ENCODE results near the gene JADE2.

JADE2 gene

DNA sequence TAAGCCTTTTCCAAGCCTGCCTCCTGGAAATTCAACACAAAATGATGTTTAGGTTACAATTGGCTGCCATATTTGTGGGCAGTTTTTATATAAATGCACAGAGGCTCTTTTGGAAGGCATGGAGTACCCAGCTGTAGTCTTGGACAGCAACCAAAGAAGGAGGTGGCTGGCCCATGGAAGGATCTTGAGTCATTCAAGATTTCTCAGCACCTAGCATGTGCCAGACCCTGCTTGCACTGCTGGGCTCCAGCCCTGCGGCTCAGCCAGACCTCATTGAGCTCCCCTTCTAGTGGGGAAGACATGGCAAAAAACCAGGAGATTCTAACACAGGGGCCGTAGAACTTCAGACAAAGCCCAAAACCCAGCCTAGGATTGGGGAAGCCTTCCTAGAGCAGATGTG lies 22.1 kb downstream of the JADE2 start:
- Histone ChIP-seq H3K9me3 (ENCODE audit: control insufficient read depth, insufficient read depth, low read depth, low read length) (no peaks in the 10 kb centered on the region), H3K36me3 (ENCODE audit: control insufficient read depth in 2 of 2, insufficient read depth in 1 of 2, low read length in 2 of 2) (no peaks in the 10 kb centered on the region; a peak in 1 of 3 replicates), H3K27ac (ENCODE audit: extremely low read depth, low read depth, low read length) (no peak overlapping the region), H3K4me1 (ENCODE audit: control insufficient read depth, insufficient read depth, low read length) (no peaks in the 10 kb centered on the region), H3K4me3 (ENCODE audit: low read depth, low read length) (no peak overlapping the region)
- POLR2A ChIA-PET = no interaction called here
- TF ChIP-seq ZNF24 (tag by site-specific recombination; IDR thresholded peaks at IDR 0.05) = no peak
- CTCF ChIA-PET = interaction anchor here (0.6 to 2.1 kb wide), 3 partner anchors 10 to 30 kb away, joined by 3 to 9 read pairs (median 7); no protein-coding TSS in a partner anchor

DNA sequence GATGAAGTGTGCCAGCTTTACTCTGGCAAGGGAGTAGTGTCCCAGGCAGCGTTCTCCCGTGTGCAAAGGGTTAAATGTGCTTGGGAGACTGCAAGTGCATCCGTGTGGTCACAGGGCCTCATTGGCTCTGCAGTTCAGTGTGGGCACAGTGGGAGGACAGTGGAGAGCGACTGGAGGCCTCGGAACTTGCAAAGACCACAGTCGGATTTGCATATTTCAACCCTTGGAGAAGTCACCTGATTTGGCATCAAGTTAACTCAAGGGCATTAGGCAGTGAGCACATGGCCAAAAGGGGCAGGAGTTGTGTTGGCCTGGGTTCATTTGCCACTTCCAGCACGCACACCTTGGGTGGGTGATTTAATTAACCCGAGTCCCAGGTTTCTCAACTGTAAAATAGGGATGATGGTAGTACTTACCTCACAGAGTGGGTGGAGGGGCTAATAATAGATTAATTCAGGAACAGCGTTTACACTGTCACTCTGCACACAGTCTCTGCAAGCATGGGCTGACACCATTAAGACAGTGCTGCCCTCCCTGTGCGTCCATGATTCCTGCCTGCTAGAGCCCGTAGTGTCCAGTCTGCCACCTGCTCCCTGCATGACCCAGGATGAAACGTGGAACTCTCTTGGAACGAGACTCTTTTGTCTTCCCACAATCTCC lies 22.7 kb downstream of the JADE2 start:
- CTCF ChIA-PET = interaction anchor here (2.0 to 2.1 kb wide), 2 partner anchors 21 to 29 kb away, joined by 7 to 9 read pairs; no protein-coding TSS in a partner anchor
- Histone ChIP-seq H3K4me1 (ENCODE audit: control insufficient read depth, insufficient read depth, low read length) (no peaks in the 10 kb centered on the region), H3K27ac (ENCODE audit: extremely low read depth, low read depth, low read length) (no peak overlapping the region), H3K4me3 (ENCODE audit: low read depth, low read length) (no peak overlapping the region), H3K36me3 (ENCODE audit: control insufficient read depth in 2 of 2, insufficient read depth in 1 of 2, low read length in 2 of 2) (no peaks in the 10 kb centered on the region; a peak in 1 of 3 replicates), H3K9me3 (ENCODE audit: control insufficient read depth, insufficient read depth, low read depth, low read length) (no peaks in the 10 kb centered on the region)
- POLR2A ChIA-PET = no interaction called here
- no peak for TF ChIP-seq BCL6B (tag by site-specific recombination; IDR thresholded peaks at IDR 0.05)
- no peak for TF ChIP-seq ZNF658 (tag by site-specific recombination; IDR thresholded peaks at IDR 0.05)
- no peak for TF ChIP-seq ZNF211 (tag by site-specific recombination; IDR thresholded peaks at IDR 0.05; ENCODE audit: low read depth)
- no peak for TF ChIP-seq KLF1 (tag by site-specific recombination; IDR thresholded peaks at IDR 0.05)
- TF ChIP-seq ZNF398 (tag by site-specific recombination; IDR thresholded peaks at IDR 0.05) = no peak
- TF ChIP-seq ZNF518A (tag by site-specific recombination; conservative IDR thresholded peaks at IDR 0.05; ENCODE audit: low read depth) = no peak
- TF ChIP-seq OSR2 (tag by site-specific recombination; IDR thresholded peaks at IDR 0.05) = no peak
- TF ChIP-seq ZNF624 (tag by site-specific recombination; IDR thresholded peaks at IDR 0.05) = no peak
- no peak for TF ChIP-seq ZBTB26 (tag by site-specific recombination; optimal IDR thresholded peaks at IDR 0.05)

- CTCF ChIA-PET = no interaction called here
- Histone ChIP-seq H3K36me3 (ENCODE audit: control insufficient read depth in 2 of 2, insufficient read depth in 1 of 2, low read length in 2 of 2) (no peaks in the 10 kb centered on the region; a peak in 1 of 3 replicates), H3K9me3 (ENCODE audit: control insufficient read depth, insufficient read depth, low read depth, low read length) (no peaks in the 10 kb centered on the region), H3K27ac (ENCODE audit: extremely low read depth, low read depth, low read length) (no peak overlapping the region), H3K4me1 (ENCODE audit: control insufficient read depth, insufficient read depth, low read length) (no peaks in the 10 kb centered on the region), H3K4me3 (ENCODE audit: low read depth, low read length) (no peak overlapping the region)
- POLR2A ChIA-PET = no interaction called here
- TF ChIP-seq ZNF692 (tag by site-specific recombination; IDR thresholded peaks at IDR 0.05) = peak; percentile 57; the same call in 1 of the 2 replicates
- TF ChIP-seq GLIS2 (tag by site-specific recombination; IDR thresholded peaks at IDR 0.05) = no peak
These were observed 24.2 kb downstream of the JADE2 start for GRCh38 chr5:134549714-134550113.
